ENCODE measurements around the gene FRK. TPM values are rescaled to one million over a fixed set of nuclear protein-coding genes. Genes with fewer than 3 reads are reported as not detected.

Gene FRK
- total RNA-seq, 1 experiment from 2014 or later, result 0.82 TPM

- intact Hi-C loops (cut with micrococcal nuclease), result no loop called here
- POLR2A ChIA-PET, result no interaction called here
- Mint-ChIP-seq H3K27me3 (ENCODE audit: insufficient read depth, unreplicated experiment) (no peaks in the 10 kb centered on the region), H3K4me3 (ENCODE audit: unreplicated experiment) (no peak overlapping the region), H3K36me3 (ENCODE audit: insufficient read depth, unreplicated experiment) (no peaks in the 10 kb centered on the region), H3K9me3 (ENCODE audit: unreplicated experiment) (no peaks in the 10 kb centered on the region), H3K27ac (ENCODE audit: low read depth, unreplicated experiment) (no peak overlapping the region), H3K4me1 (ENCODE audit: insufficient read depth, unreplicated experiment) (no peaks in the 10 kb centered on the region)
- CTCF ChIA-PET, result interaction anchor here (0.6 to 1.4 kb wide), 3 partner anchors 15 to 726 kb away, joined by 3 to 5 read pairs (median 3); no protein-coding TSS in a partner anchor
- no peak for TF ChIP-seq CTCF (IDR thresholded peaks at IDR 0.05; ENCODE audit: unreplicated experiment)
- DNase-seq (ENCODE audit: unreplicated experiment), result no peak
- BruUV-seq (replicated peaks), result no TSS peak
Measured at GRCh38 chr6:115984809-115985208, 75.9 kb downstream of the FRK start.

GRCh38 chr6:115983998-115984397, 76.7 kb downstream of the FRK start:
- no peak overlapping the region for H3K27ac Mint-ChIP-seq (ENCODE audit: low read depth, unreplicated experiment)
- CTCF ChIA-PET, result interaction anchor here (0.6 to 1.4 kb wide), 5 partner anchors 11 to 1199 kb away, joined by 3 to 5 read pairs (median 3); no protein-coding TSS in a partner anchor
- POLR2A ChIA-PET, result no interaction called here
- no peaks in the 10 kb centered on the region for H3K4me1 Mint-ChIP-seq (ENCODE audit: insufficient read depth, unreplicated experiment)
- H3K9me3 Mint-ChIP-seq (ENCODE audit: unreplicated experiment), result no peaks in the 10 kb centered on the region
- TF ChIP-seq CTCF (IDR thresholded peaks at IDR 0.05; ENCODE audit: unreplicated experiment), result no peak
- no TSS peak for BruUV-seq (replicated peaks)
- intact Hi-C loops (cut with micrococcal nuclease), result no loop called here
- DNase-seq (ENCODE audit: unreplicated experiment), result no peak
- H3K36me3 Mint-ChIP-seq (ENCODE audit: insufficient read depth, unreplicated experiment), result no peaks in the 10 kb centered on the region
- no peak overlapping the region for H3K4me3 Mint-ChIP-seq (ENCODE audit: unreplicated experiment)
- H3K27me3 Mint-ChIP-seq (ENCODE audit: insufficient read depth, unreplicated experiment), result no peaks in the 10 kb centered on the region

- intact Hi-C loops (cut with micrococcal nuclease), result no loop called here
- DNase-seq (ENCODE audit: unreplicated experiment), result no peak
- H3K9me3 Mint-ChIP-seq (ENCODE audit: unreplicated experiment), result no peaks in the 10 kb centered on the region
- H3K27me3 Mint-ChIP-seq (ENCODE audit: insufficient read depth, unreplicated experiment), result no peaks in the 10 kb centered on the region
- no TSS peak for BruUV-seq (replicated peaks)
- H3K27ac Mint-ChIP-seq (ENCODE audit: low read depth, unreplicated experiment), result no peak overlapping the region
- no peak for TF ChIP-seq CTCF (IDR thresholded peaks at IDR 0.05; ENCODE audit: unreplicated experiment)
- ChIA-PET CTCF (interaction anchor here (0.6 to 1.2 kb wide), 2 partner anchors 12 to 45 kb away, joined by 3 read pairs; no protein-coding TSS in a partner anchor), POLR2A (interaction anchor here (0.6 kb wide), 1 partner anchor 79 kb away, joined by 3 read pairs; no protein-coding TSS in a partner anchor)
- no peaks in the 10 kb centered on the region for H3K4me1 Mint-ChIP-seq (ENCODE audit: insufficient read depth, unreplicated experiment)
- H3K4me3 Mint-ChIP-seq (ENCODE audit: unreplicated experiment), result no peak overlapping the region
- H3K36me3 Mint-ChIP-seq (ENCODE audit: insufficient read depth, unreplicated experiment), result no peaks in the 10 kb centered on the region
Measured at GRCh38 chr6:115982453-115982852, 78.2 kb downstream of the FRK start.

- CTCF ChIA-PET, result no interaction called here
- intact Hi-C loops (cut with micrococcal nuclease), result no loop called here
- no peak for DNase-seq (ENCODE audit: unreplicated experiment)
- H3K27me3 Mint-ChIP-seq (ENCODE audit: insufficient read depth, unreplicated experiment), result no peaks in the 10 kb centered on the region
- H3K9me3 Mint-ChIP-seq (ENCODE audit: unreplicated experiment), result no peaks in the 10 kb centered on the region
- no peaks in the 10 kb centered on the region for H3K36me3 Mint-ChIP-seq (ENCODE audit: insufficient read depth, unreplicated experiment)
- BruUV-seq (replicated peaks), result no TSS peak
- no peaks in the 10 kb centered on the region for H3K4me1 Mint-ChIP-seq (ENCODE audit: insufficient read depth, unreplicated experiment)
- TF ChIP-seq CTCF (IDR thresholded peaks at IDR 0.05; ENCODE audit: unreplicated experiment), result no peak
- no peak overlapping the region for H3K4me3 Mint-ChIP-seq (ENCODE audit: unreplicated experiment)
- POLR2A ChIA-PET, result no interaction called here
- H3K27ac Mint-ChIP-seq (ENCODE audit: low read depth, unreplicated experiment), result no peak overlapping the region
Measured at GRCh38 chr6:115977220-115977619, 83.5 kb downstream of the FRK start.
